Measurements from ENCODE around the gene PPP1R3G. TPM values are rescaled to one million over a fixed set of nuclear protein-coding genes. Genes with fewer than 3 reads are reported as not detected.

PPP1R3G gene
- total and polyA plus RNA-seq, 2 donors, result 0.75 to 1.5 TPM

- no peak for DNase-seq (ENCODE audit: low read depth in 6 of 9, low spot score in 9 of 9)
- H3K4me3 ChIP-seq (ENCODE audit: low read length in 2 of 2), result no peak overlapping the region
- no peak overlapping the region for H3K27ac ChIP-seq (ENCODE audit: low read depth in 1 of 2, low read length in 1 of 2)
- H3K9me3 ChIP-seq (ENCODE audit: control insufficient read depth in 2 of 2, insufficient read depth in 1 of 2, low read length in 1 of 2), result no peaks in the 10 kb centered on the region
- 93% methylated on average over 2 of the region's 2 CpGs for WGBS
- peaks cover 20 to 35% of the 10 kb centered on the region in 2 donors for H3K27me3 ChIP-seq (ENCODE audit: control insufficient read depth in 2 of 2, insufficient read depth in 1 of 2, low read length in 1 of 2)
- H3K4me1 ChIP-seq (ENCODE audit: control insufficient read depth in 2 of 2, insufficient read depth in 2 of 2, low read length in 2 of 2), result peaks cover 2 to 4% of the 10 kb centered on the region in 2 donors
- H3K36me3 ChIP-seq (ENCODE audit: control insufficient read depth in 2 of 2, insufficient read depth in 2 of 2, low read length in 1 of 2), result no peaks in the 10 kb centered on the region
These were observed 5.4 kb upstream of the PPP1R3G start for GRCh38 chr6:5079692-5080091.

GRCh38 chr6:5080574-5080973, 4.6 kb upstream of the PPP1R3G start:
- Histone ChIP-seq H3K4me3 (ENCODE audit: low read length in 2 of 2) (no peak overlapping the region), H3K36me3 (ENCODE audit: control insufficient read depth in 2 of 2, insufficient read depth in 2 of 2, low read length in 1 of 2) (no peaks in the 10 kb centered on the region), H3K4me1 (ENCODE audit: control insufficient read depth in 2 of 2, insufficient read depth in 2 of 2, low read length in 2 of 2) (peaks cover 2 to 9% of the 10 kb centered on the region in 2 donors), H3K27ac (ENCODE audit: low read depth in 1 of 2, low read length in 1 of 2) (no peak overlapping the region), H3K27me3 (ENCODE audit: control insufficient read depth in 2 of 2, insufficient read depth in 1 of 2, low read length in 1 of 2) (peaks cover 29 to 44% of the 10 kb centered on the region in 2 donors), H3K9me3 (ENCODE audit: control insufficient read depth in 2 of 2, insufficient read depth in 1 of 2, low read length in 1 of 2) (no peaks in the 10 kb centered on the region)
- DNase-seq (ENCODE audit: low read depth in 6 of 9, low spot score in 9 of 9), result no peak
- WGBS, result 64% methylated on average over 3 of the region's 3 CpGs

GRCh38 chr6:5081182-5081581, 4.0 kb upstream of the PPP1R3G start:
- H3K4me3 ChIP-seq (ENCODE audit: low read length in 2 of 2), result no peak overlapping the region
- H3K36me3 ChIP-seq (ENCODE audit: control insufficient read depth in 2 of 2, insufficient read depth in 2 of 2, low read length in 1 of 2), result no peaks in the 10 kb centered on the region
- 99% methylated on average over 3 of the region's 3 CpGs for WGBS
- H3K9me3 ChIP-seq (ENCODE audit: control insufficient read depth in 2 of 2, insufficient read depth in 1 of 2, low read length in 1 of 2), result no peaks in the 10 kb centered on the region
- H3K27me3 ChIP-seq (ENCODE audit: control insufficient read depth in 2 of 2, insufficient read depth in 1 of 2, low read length in 1 of 2), result peaks cover 35 to 50% of the 10 kb centered on the region in 2 donors
- DNase-seq (ENCODE audit: low read depth in 6 of 9, low spot score in 9 of 9), result no peak
- H3K27ac ChIP-seq (ENCODE audit: low read depth in 1 of 2, low read length in 1 of 2), result no peak overlapping the region
- peaks cover 2 to 9% of the 10 kb centered on the region in 2 donors for H3K4me1 ChIP-seq (ENCODE audit: control insufficient read depth in 2 of 2, insufficient read depth in 2 of 2, low read length in 2 of 2)

- Histone ChIP-seq H3K27ac (ENCODE audit: low read depth in 1 of 2, low read length in 1 of 2) (no peak overlapping the region), H3K36me3 (ENCODE audit: control insufficient read depth in 2 of 2, insufficient read depth in 2 of 2, low read length in 1 of 2) (no peaks in the 10 kb centered on the region), H3K27me3 (ENCODE audit: control insufficient read depth in 2 of 2, insufficient read depth in 1 of 2, low read length in 1 of 2) (peaks cover 42 to 58% of the 10 kb centered on the region in 2 donors), H3K9me3 (ENCODE audit: control insufficient read depth in 2 of 2, insufficient read depth in 1 of 2, low read length in 1 of 2) (peaks cover 0 to 5% of the 10 kb centered on the region in 2 donors), H3K4me1 (ENCODE audit: control insufficient read depth in 2 of 2, insufficient read depth in 2 of 2, low read length in 2 of 2) (peaks cover 2 to 9% of the 10 kb centered on the region in 2 donors), H3K4me3 (ENCODE audit: low read length in 2 of 2) (no peak overlapping the region)
- 85% methylated on average over 4 of the region's 4 CpGs for WGBS
- DNase-seq (ENCODE audit: low read depth in 6 of 9, low spot score in 9 of 9), result no peak
These were observed 3.2 kb upstream of the PPP1R3G start for GRCh38 chr6:5081955-5082354.

- no peak for DNase-seq (ENCODE audit: low read depth in 6 of 9, low spot score in 9 of 9)
- 91% methylated on average over 12 of the region's 12 CpGs for WGBS
These were observed 2.4 kb upstream of the PPP1R3G start for GRCh38 chr6:5082487-5083306.

GRCh38 chr6:5083307-5083583, 1.9 kb upstream of the PPP1R3G start:
- peaks cover 0 to 5% of the 10 kb centered on the region in 2 donors for H3K9me3 ChIP-seq (ENCODE audit: control insufficient read depth in 2 of 2, insufficient read depth in 1 of 2, low read length in 1 of 2)
- no peaks in the 10 kb centered on the region for H3K36me3 ChIP-seq (ENCODE audit: control insufficient read depth in 2 of 2, insufficient read depth in 2 of 2, low read length in 1 of 2)
- H3K4me1 ChIP-seq (ENCODE audit: control insufficient read depth in 2 of 2, insufficient read depth in 2 of 2, low read length in 2 of 2), result peaks cover 2 to 9% of the 10 kb centered on the region in 2 donors
- 49% methylated on average over 4 of the region's 4 CpGs for WGBS
- no peak overlapping the region for H3K27ac ChIP-seq (ENCODE audit: low read depth in 1 of 2, low read length in 1 of 2)
- H3K27me3 ChIP-seq (ENCODE audit: control insufficient read depth in 2 of 2, insufficient read depth in 1 of 2, low read length in 1 of 2), result peaks cover 52 to 71% of the 10 kb centered on the region in 2 donors
- no peak overlapping the region for H3K4me3 ChIP-seq (ENCODE audit: low read length in 2 of 2)
- no peak for DNase-seq (ENCODE audit: low read depth in 6 of 9, low spot score in 9 of 9)

More at GRCh38 chr6:5082487-5083306, 2.4 kb upstream of the PPP1R3G start:
- Histone ChIP-seq H3K27ac (ENCODE audit: low read depth in 1 of 2, low read length in 1 of 2) (no peak overlapping the region), H3K9me3 (ENCODE audit: control insufficient read depth in 2 of 2, insufficient read depth in 1 of 2, low read length in 1 of 2) (peaks cover 0 to 5% of the 10 kb centered on the region in 2 donors), H3K36me3 (ENCODE audit: control insufficient read depth in 2 of 2, insufficient read depth in 2 of 2, low read length in 1 of 2) (no peaks in the 10 kb centered on the region), H3K27me3 (ENCODE audit: control insufficient read depth in 2 of 2, insufficient read depth in 1 of 2, low read length in 1 of 2) (peaks cover 50 to 65% of the 10 kb centered on the region in 2 donors), H3K4me1 (ENCODE audit: control insufficient read depth in 2 of 2, insufficient read depth in 2 of 2, low read length in 2 of 2) (peaks cover 2 to 9% of the 10 kb centered on the region in 2 donors), H3K4me3 (ENCODE audit: low read length in 2 of 2) (no peak overlapping the region)

- Histone ChIP-seq H3K4me3 (ENCODE audit: low read length in 2 of 2) (no peak overlapping the region), H3K27ac (ENCODE audit: low read depth in 1 of 2, low read length in 1 of 2) (no peak overlapping the region), H3K9me3 (ENCODE audit: control insufficient read depth in 2 of 2, insufficient read depth in 1 of 2, low read length in 1 of 2) (peaks cover 0 to 5% of the 10 kb centered on the region in 2 donors), H3K4me1 (ENCODE audit: control insufficient read depth in 2 of 2, insufficient read depth in 2 of 2, low read length in 2 of 2) (peaks cover 2 to 9% of the 10 kb centered on the region in 2 donors), H3K27me3 (ENCODE audit: control insufficient read depth in 2 of 2, insufficient read depth in 1 of 2, low read length in 1 of 2) (peaks cover 55 to 74% of the 10 kb centered on the region in 2 donors), H3K36me3 (ENCODE audit: control insufficient read depth in 2 of 2, insufficient read depth in 2 of 2, low read length in 1 of 2) (no peaks in the 10 kb centered on the region)
- 56% methylated on average over 18 of the region's 18 CpGs for WGBS
- no peak for DNase-seq (ENCODE audit: low read depth in 6 of 9, low spot score in 9 of 9)
These were observed 1.3 kb upstream of the PPP1R3G start for GRCh38 chr6:5083813-5084359.

- no peak for DNase-seq (ENCODE audit: low read depth in 6 of 9, low spot score in 9 of 9)
- Histone ChIP-seq H3K4me1 (ENCODE audit: control insufficient read depth in 2 of 2, insufficient read depth in 2 of 2, low read length in 2 of 2) (peaks cover 2 to 9% of the 10 kb centered on the region in 2 donors), H3K36me3 (ENCODE audit: control insufficient read depth in 2 of 2, insufficient read depth in 2 of 2, low read length in 1 of 2) (no peaks in the 10 kb centered on the region), H3K4me3 (ENCODE audit: low read length in 2 of 2) (peak overlapping the region; percentile 36 to 39), H3K27me3 (ENCODE audit: control insufficient read depth in 2 of 2, insufficient read depth in 1 of 2, low read length in 1 of 2) (peaks cover 55 to 74% of the 10 kb centered on the region in 2 donors), H3K9me3 (ENCODE audit: control insufficient read depth in 2 of 2, insufficient read depth in 1 of 2, low read length in 1 of 2) (peaks cover 0 to 5% of the 10 kb centered on the region in 2 donors), H3K27ac (ENCODE audit: low read depth in 1 of 2, low read length in 1 of 2) (peak overlapping the region in 1 of 2 donors; percentile 40)
- 2% methylated on average over 57 of the region's 57 CpGs for WGBS
These were observed 771 bp upstream of the PPP1R3G start for GRCh38 chr6:5084360-5084780.

- peaks cover 0 to 5% of the 10 kb centered on the region in 2 donors for H3K9me3 ChIP-seq (ENCODE audit: control insufficient read depth in 2 of 2, insufficient read depth in 1 of 2, low read length in 1 of 2)
- no peaks in the 10 kb centered on the region for H3K36me3 ChIP-seq (ENCODE audit: control insufficient read depth in 2 of 2, insufficient read depth in 2 of 2, low read length in 1 of 2)
- DNase-seq (ENCODE audit: low read depth in 6 of 9, low spot score in 9 of 9), result peak in 1 of 9 donors; percentile 12
- peaks cover 56 to 82% of the 10 kb centered on the region in 2 donors for H3K27me3 ChIP-seq (ENCODE audit: control insufficient read depth in 2 of 2, insufficient read depth in 1 of 2, low read length in 1 of 2)
- peaks cover 9% of the 10 kb centered on the region in 2 donors for H3K4me1 ChIP-seq (ENCODE audit: control insufficient read depth in 2 of 2, insufficient read depth in 2 of 2, low read length in 2 of 2)
- H3K4me3 ChIP-seq (ENCODE audit: low read length in 2 of 2), result peak overlapping the region; percentile 36 to 39
- H3K27ac ChIP-seq (ENCODE audit: low read depth in 1 of 2, low read length in 1 of 2), result peak overlapping the region in 1 of 2 donors; percentile 65
- whole genome bisulfite sequencing, result 2% methylated on average over 74 of the region's 74 CpGs
These were observed 630 bp downstream of the PPP1R3G start for GRCh38 chr6:5085648-5086293.

Measured in thymus (tissue), 11 donors.